Measurements from ENCODE around the gene C17orf58. TPM values are rescaled to one million over a fixed set of nuclear protein-coding genes. Genes with fewer than 3 reads are reported as not detected.
"Not testable (repeated sequence)": the region's sequence is repeated elsewhere in the genome, so short reads cannot be mapped to it uniquely, and the experiment has no call there.

Gene C17orf58
- total and polyA plus RNA-seq, 7 donors, result 1.4 to 24.7 (median 8.3) TPM

GRCh38 chr17:67974185-67974584 lies 22.1 kb downstream of the C17orf58 start:
- TF ChIP-seq POLR2AphosphoS5 (IDR thresholded peaks at IDR 0.05), result no peak
- no peak for TF ChIP-seq POLR2A (IDR thresholded peaks at IDR 0.05)
- no peak for TF ChIP-seq EP300 (IDR thresholded peaks at IDR 0.05)
- no peak for TF ChIP-seq CTCF (IDR thresholded peaks at IDR 0.05)
- Histone ChIP-seq H3K4me1 (peaks cover 0 to 7% (median 0%) of the 10 kb centered on the region in 4 donors), H3K9me3 (no peaks in the 10 kb centered on the region), H3K27me3 (no peaks in the 10 kb centered on the region), H3K4me3 (no peak overlapping the region), H3K36me3 (peaks cover 0 to 60% (median 1%) of the 10 kb centered on the region in 4 donors), H3K27ac (no peak overlapping the region)
- DNase-seq, result no peak
- intact Hi-C loops (cut with DNase I), result no loop called here
- WGBS, 2 donors, result 89 to 95% methylated on average over 9 of the region's 9 CpGs

DNA sequence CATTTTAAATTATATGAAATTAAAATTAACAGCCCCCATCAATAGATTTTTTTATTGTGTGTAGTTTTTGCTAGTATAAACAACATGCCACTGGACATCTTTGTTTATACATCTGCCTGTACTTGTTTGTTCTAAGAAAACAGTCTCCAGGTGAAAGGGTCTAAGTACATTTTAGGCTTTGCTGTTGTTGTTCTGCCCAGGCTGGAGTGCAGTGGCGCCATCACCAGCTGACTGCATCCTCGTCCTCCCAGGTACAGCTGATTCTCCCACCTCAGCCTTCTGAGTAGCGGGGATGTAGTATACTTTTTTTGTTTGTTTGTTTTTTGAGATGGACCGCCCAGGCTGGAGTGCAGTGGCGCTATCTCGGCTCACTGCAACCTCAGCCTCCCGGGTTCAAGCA lies 25.5 kb downstream of the C17orf58 start:
- Histone ChIP-seq H3K36me3 (peaks cover 5 to 75% (median 10%) of the 10 kb centered on the region in 4 donors), H3K27ac (no peak overlapping the region), H3K9me3 (no peaks in the 10 kb centered on the region), H3K4me1 (no peaks in the 10 kb centered on the region), H3K4me3 (no peak overlapping the region), H3K27me3 (no peaks in the 10 kb centered on the region)
- TF ChIP-seq POLR2AphosphoS5 (IDR thresholded peaks at IDR 0.05) (no peak), CTCF (IDR thresholded peaks at IDR 0.05) (no peak), EP300 (IDR thresholded peaks at IDR 0.05) (no peak), POLR2A (IDR thresholded peaks at IDR 0.05) (no peak)
- no peak for DNase-seq
- 93 to 95% methylated on average over 7 of the region's 7 CpGs for WGBS, 2 donors
- intact Hi-C loops (cut with DNase I), result no loop called here

- H3K4me3 ChIP-seq, H3K27ac ChIP-seq, H3K4me1 ChIP-seq, H3K27me3 ChIP-seq, H3K9me3 ChIP-seq: not testable (repeated sequence)
- WGBS, 2 donors, result 0 to 2% methylated on average over 1 of the region's 1 CpG
- intact Hi-C loops (cut with DNase I), result loop anchor here (1.0 kb wide), 1 partner anchor 57 kb away; no protein-coding TSS in a partner anchor
- peak; percentile 42 to 74 (median 59) for TF ChIP-seq CTCF (IDR thresholded peaks at IDR 0.05)
- DNase-seq, result peak; percentile 81
- H3K36me3 ChIP-seq, result peaks cover 5 to 81% (median 26%) of the 10 kb centered on the region in 4 donors
These were observed 33.1 kb downstream of the C17orf58 start for GRCh38 chr17:67963145-67963572.

DNA sequence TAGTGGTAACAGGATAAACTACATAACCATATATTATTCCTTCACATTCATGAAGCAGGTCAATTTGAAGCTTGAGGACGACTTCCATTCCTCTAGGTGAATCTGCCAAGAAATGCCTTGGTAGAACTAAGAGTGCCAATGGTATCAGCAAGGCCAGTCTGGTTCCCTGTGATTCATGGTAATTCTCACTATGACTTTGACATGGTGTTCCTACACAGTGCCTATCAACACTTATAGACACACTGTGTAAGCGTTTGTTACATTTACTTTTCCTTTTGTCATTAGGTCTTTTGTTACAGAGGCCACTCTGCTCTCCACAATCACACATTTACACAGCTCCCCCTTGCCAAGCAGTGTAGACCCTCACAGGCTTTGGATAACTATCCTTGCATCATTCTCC lies 34.1 kb downstream of the C17orf58 start:
- intact Hi-C loops (cut with DNase I); DNase-seq; H3K9me3 ChIP-seq; H3K27me3 ChIP-seq; H3K27ac ChIP-seq; H3K4me3 ChIP-seq; H3K4me1 ChIP-seq: not testable (repeated sequence)
- peaks cover 5 to 78% (median 26%) of the 10 kb centered on the region in 4 donors for H3K36me3 ChIP-seq
- whole genome bisulfite sequencing, 2 donors, result 86 to 90% methylated on average over 2 of the region's 2 CpGs

DNA sequence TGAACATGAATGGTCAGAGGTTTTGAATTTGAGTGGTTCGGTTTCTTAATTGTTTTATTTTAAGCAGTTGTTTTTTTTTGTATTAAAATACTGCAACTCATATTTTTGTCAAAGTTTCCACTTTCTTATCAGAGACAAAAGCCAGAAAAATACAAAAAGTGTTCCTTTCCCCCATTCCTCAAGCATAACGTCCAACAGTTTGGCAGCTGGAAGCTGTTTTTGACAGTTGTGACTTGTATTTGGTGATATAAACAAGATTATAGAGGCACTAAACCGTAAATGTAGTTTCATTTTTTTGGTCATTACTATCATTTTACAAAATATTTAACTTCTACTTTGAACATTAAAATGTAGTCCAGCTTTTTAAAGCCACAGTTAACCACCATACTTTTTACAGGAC lies 36.0 kb downstream of the C17orf58 start:
- not testable (repeated sequence) for DNase-seq, H3K27ac ChIP-seq

GRCh38 chr17:67959510-67959909 lies 36.8 kb downstream of the C17orf58 start:
- no peaks in the 10 kb centered on the region for H3K4me1 ChIP-seq
- no peak overlapping the region for H3K4me3 ChIP-seq
- H3K9me3 ChIP-seq, result no peaks in the 10 kb centered on the region
- no peaks in the 10 kb centered on the region for H3K27me3 ChIP-seq
- intact Hi-C loops (cut with DNase I), result no loop called here
- TF ChIP-seq POLR2A (IDR thresholded peaks at IDR 0.05) (no peak), CTCF (IDR thresholded peaks at IDR 0.05) (no peak), POLR2AphosphoS5 (IDR thresholded peaks at IDR 0.05) (no peak), EP300 (IDR thresholded peaks at IDR 0.05) (no peak)
- H3K27ac ChIP-seq, result no peak overlapping the region
- no peak for DNase-seq
- H3K36me3 ChIP-seq, result peaks cover 0 to 58% (median 12%) of the 10 kb centered on the region in 4 donors
- 24 to 65% methylated on average over 3 of the region's 3 CpGs for WGBS, 2 donors

More for the DNA sequence above, 36.0 kb downstream of the C17orf58 start:
- H3K4me1 ChIP-seq; H3K4me3 ChIP-seq; intact Hi-C loops (cut with DNase I); H3K27me3 ChIP-seq; H3K9me3 ChIP-seq: not testable (repeated sequence)
- H3K36me3 ChIP-seq, result peaks cover 0 to 65% (median 15%) of the 10 kb centered on the region in 4 donors
- WGBS, 2 donors, result 58 to 71% methylated on average over 3 of the region's 3 CpGs

All from sigmoid colon (tissue), 7 donors.